ENCODE results near the gene EMILIN1. TPM values are rescaled to one million over a fixed set of nuclear protein-coding genes. Genes with fewer than 3 reads are reported as not detected.

The EMILIN1 gene
- total and polyA plus RNA-seq, 2 donors (not counting 1 experiment from before 2014, with no cell fraction given) = 0.24 to 0.52 TPM

- peak within 1 kb of the TSS; percentile 93 for H3K4me2 ChIP-seq (replicated peaks; ENCODE audit: low read depth, low read length, poor library complexity, severe bottlenecking)
- H3K27me3 ChIP-seq (replicated peaks in 1 of 4; ENCODE audit: control extremely low read depth in 1 of 4, control insufficient read depth in 3 of 4, insufficient read depth in 4 of 4, low read length in 3 of 4) = no peaks in the 10 kb centered on the region
- WGBS (ENCODE audit: insufficient coverage) = under 1% methylated on average over 80 of the region's 86 CpGs
- H2AFZ ChIP-seq (ENCODE audit: insufficient read depth, low read depth, low read length, poor library complexity, severe bottlenecking) = peak within 1 kb of the TSS; percentile 92
- H3K9me3 ChIP-seq (ENCODE audit: control extremely low read depth in 1 of 3, control insufficient read depth in 2 of 3, insufficient read depth in 1 of 3, low read length in 2 of 3) = no peaks in the 10 kb centered on the region
- ATAC-seq (ENCODE audit: low read depth) (peak; percentile 99), DNase-seq (peak; percentile 97)
- peaks cover 5% of the 10 kb centered on the region for H4K20me1 ChIP-seq (ENCODE audit: control insufficient read depth, insufficient read depth, low read length, poor library complexity, severe bottlenecking)
- CTCF ChIA-PET = interaction anchor here (0.9 to 2.8 kb wide), 8 partner anchors 10 to 171 kb away, joined by 4 to 19 read pairs (median 6); partner anchors contain the start of genes ABHD1 and AGBL5
- peaks cover 12% of the 10 kb centered on the region for H3K79me2 ChIP-seq (ENCODE audit: control insufficient read depth, insufficient read depth, low read length)
- peak within 1 kb of the TSS; percentile 96 for H3K4me3 Mint-ChIP-seq
- H3K9me3 Mint-ChIP-seq (ENCODE audit: insufficient read depth) = no peaks in the 10 kb centered on the region
- peak within 1 kb of the TSS; percentile 97 for H3K27ac Mint-ChIP-seq
- peak within 1 kb of the TSS in 1 of 2 donors; percentile 86 for H3K27ac ChIP-seq (ENCODE audit: low read length in 2 of 2)
- H3K4me3 ChIP-seq (ENCODE audit: control extremely low read depth in 1 of 5, extremely low read depth in 1 of 5, insufficient read depth in 1 of 5, low read depth in 2 of 5, low read length in 4 of 5) = peak within 1 kb of the TSS; percentile 62 to 89 (median 78)
- H3K4me1 Mint-ChIP-seq = peaks cover 24% of the 10 kb centered on the region
- TF ChIP-seq, protein P1, sequence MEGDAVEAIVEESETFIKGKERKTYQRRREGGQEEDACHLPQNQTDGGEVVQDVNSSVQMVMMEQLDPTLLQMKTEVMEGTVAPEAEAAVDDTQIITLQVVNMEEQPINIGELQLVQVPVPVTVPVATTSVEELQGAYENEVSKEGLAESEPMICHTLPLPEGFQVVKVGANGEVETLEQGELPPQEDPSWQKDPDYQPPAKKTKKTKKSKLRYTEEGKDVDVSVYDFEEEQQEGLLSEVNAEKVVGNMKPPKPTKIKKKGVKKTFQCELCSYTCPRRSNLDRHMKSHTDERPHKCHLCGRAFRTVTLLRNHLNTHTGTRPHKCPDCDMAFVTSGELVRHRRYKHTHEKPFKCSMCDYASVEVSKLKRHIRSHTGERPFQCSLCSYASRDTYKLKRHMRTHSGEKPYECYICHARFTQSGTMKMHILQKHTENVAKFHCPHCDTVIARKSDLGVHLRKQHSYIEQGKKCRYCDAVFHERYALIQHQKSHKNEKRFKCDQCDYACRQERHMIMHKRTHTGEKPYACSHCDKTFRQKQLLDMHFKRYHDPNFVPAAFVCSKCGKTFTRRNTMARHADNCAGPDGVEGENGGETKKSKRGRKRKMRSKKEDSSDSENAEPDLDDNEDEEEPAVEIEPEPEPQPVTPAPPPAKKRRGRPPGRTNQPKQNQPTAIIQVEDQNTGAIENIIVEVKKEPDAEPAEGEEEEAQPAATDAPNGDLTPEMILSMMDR (IDR thresholded peaks at IDR 0.05) = no peak
- TF ChIP-seq EZH2 (IDR thresholded peaks at IDR 0.05; ENCODE audit: borderline replicate concordance, insufficient read depth, low read depth, low read length, poor library complexity, severe bottlenecking) = no peak
- intact Hi-C loops (cut with micrococcal nuclease) = loop anchor here (1.0 kb wide), 10 partner anchors 11 to 236 kb away; partner anchors contain the start of genes ABHD1, ATRAID, CAD and EIF2B4
- peaks cover 0 to 30% of the 10 kb centered on the region in 2 experiments for H3K36me3 ChIP-seq (replicated peaks in 1 of 2; ENCODE audit: control extremely low read depth in 1 of 2, control insufficient read depth in 1 of 2, extremely low read depth in 1 of 2, insufficient read depth in 2 of 2, low read length in 1 of 2)
- H3K27me3 Mint-ChIP-seq = no peaks in the 10 kb centered on the region
- POLR2A ChIA-PET = interaction anchor here (0.5 to 3.4 kb wide), 6 partner anchors 10 to 191 kb away, joined by 3 to 29 read pairs (median 4); partner anchors contain the start of genes ABHD1, ATRAID, OST4 and SLC5A6
- peak within 1 kb of the TSS; percentile 88 for H3K9ac ChIP-seq (ENCODE audit: low read length)
- H3K4me1 ChIP-seq (ENCODE audit: control insufficient read depth in 2 of 2, insufficient read depth in 2 of 2, low read length in 2 of 2) = peaks cover 17 to 25% of the 10 kb centered on the region in 2 donors
These were observed 55.7 kb downstream of the EMILIN1 start, which contains the start of gene PREB for GRCh38 chr2:27133905-27134780. Gene PREB (minus strand): TSS chr2:27134636. CDS start chr2:27134421, 215 bp downstream.
